Vagina (tissue), 2 donors: Measurements from ENCODE around the gene PICALM. TPM values are rescaled to one million over a fixed set of nuclear protein-coding genes. Genes with fewer than 3 reads are reported as not detected.

Experiments used
- DNase-seq, 2 donors: peaks; one replicate each; pipeline ENCODE4 v3.0.0-alpha.2; 2017; ENCODE audit errors: extremely low spot score in 2 of 2
- H3K27ac ChIP-seq: fragments of 200-600 bp; sonication (generic); one replicate; pipeline ENCODE4 v1.5.1; 2019
- H3K27me3 ChIP-seq: fragments of 200-600 bp; sonication (generic); one replicate; pipeline ENCODE4 v1.5.1; 2019
- H3K36me3 ChIP-seq, 2 donors: fragments of 200-600 bp; sonication (generic); one replicate each; pipeline ENCODE4 v1.5.1; 2017 to 2019
- H3K4me1 ChIP-seq: fragments of 200-600 bp; sonication (generic); one replicate; pipeline ENCODE4 v1.5.1; 2019
- H3K4me3 ChIP-seq, 2 donors: fragments of 200-600 bp; sonication (generic); 1 replicate in 1 of 2; 2 replicates in 1 of 2; pipeline ENCODE4 v1.5.1; 2016 to 2019
- H3K9me3 ChIP-seq: fragments of 200-600 bp; sonication (generic); one replicate; pipeline ENCODE4 v1.5.1; 2019
- POLR2A ChIP-seq, 2 donors: fragments of 450-650 bp; IDR thresholded peaks; one replicate each; pipeline ENCODE4 v1.6.1; 2017; ENCODE audit warnings: antibody characterized with exemption in 2 of 2, mild to moderate bottlenecking in 2 of 2, moderate library complexity in 2 of 2
- POLR2AphosphoS5 ChIP-seq, 2 donors: sonication (generic); formaldehyde crosslinking; IDR thresholded peaks; one replicate each; pipeline ENCODE4 v1.9.0; 2017; ENCODE audit warnings: antibody characterized with exemption in 2 of 2, mild to moderate bottlenecking in 2 of 2, low read depth in 1 of 2; ENCODE audit not compliant: insufficient read depth in 1 of 2
- intact Hi-C: fragments of 100-400 bp; cut with DNase I; formaldehyde crosslinking; loops from one replicate; pipeline ENCODE4 v1.15.1; 2023
- total RNA-seq: library from RNA; depleted of rRNA; stranded (reverse); fragments of >200 nt; gene quantifications from one replicate; pipeline ENCODE4 v1.2.3, GENCODE V29; 2016
- TF ChIP-seq, protein P1 (sequence below), 3 experiments: fragments of 450-650 bp in 2 of 3; fragments of 200-600 bp in 1 of 3; sonication (generic) in 1 of 3; IDR thresholded peaks; one replicate each; pipeline ENCODE4 v1.5.1; 2017 to 2019; ENCODE audit warnings: antibody characterized with exemption in 3 of 3, mild to moderate bottlenecking in 2 of 3, moderate library complexity in 2 of 3

Gene PICALM
- total RNA-seq, 1 donor from 2014 or later = 237 TPM

DNA sequence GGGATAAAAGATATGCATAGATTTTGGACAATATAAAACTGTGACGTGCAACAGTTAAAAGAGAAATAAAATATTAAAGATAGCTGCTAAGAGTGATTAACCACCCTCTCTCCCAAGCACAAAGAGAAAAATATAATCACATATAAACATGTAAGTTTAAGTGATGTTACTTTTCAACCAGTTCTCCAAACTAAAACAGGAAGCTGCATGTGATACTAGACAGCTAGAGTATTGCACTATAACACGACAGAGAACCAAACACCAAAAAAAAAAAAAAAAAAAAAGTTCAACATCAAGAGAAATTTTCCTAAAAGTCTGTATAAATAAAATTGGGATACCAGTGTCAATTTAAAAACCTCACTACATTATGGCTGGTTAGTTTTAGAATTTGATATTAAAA is 79.1 kb downstream of the PICALM start:
- Histone ChIP-seq H3K27me3 (no peaks in the 10 kb centered on the region), H3K9me3 (no peaks in the 10 kb centered on the region), H3K36me3 (peaks cover 0 to 18% of the 10 kb centered on the region in 2 donors), H3K27ac (no peak overlapping the region), H3K4me3 (no peak overlapping the region), H3K4me1 (peaks cover 15% of the 10 kb centered on the region)
- intact Hi-C loops = no loop called here
- no peak for DNase-seq
- TF ChIP-seq POLR2A (IDR thresholded peaks at IDR 0.05) = no peak
- TF ChIP-seq, protein P1, sequence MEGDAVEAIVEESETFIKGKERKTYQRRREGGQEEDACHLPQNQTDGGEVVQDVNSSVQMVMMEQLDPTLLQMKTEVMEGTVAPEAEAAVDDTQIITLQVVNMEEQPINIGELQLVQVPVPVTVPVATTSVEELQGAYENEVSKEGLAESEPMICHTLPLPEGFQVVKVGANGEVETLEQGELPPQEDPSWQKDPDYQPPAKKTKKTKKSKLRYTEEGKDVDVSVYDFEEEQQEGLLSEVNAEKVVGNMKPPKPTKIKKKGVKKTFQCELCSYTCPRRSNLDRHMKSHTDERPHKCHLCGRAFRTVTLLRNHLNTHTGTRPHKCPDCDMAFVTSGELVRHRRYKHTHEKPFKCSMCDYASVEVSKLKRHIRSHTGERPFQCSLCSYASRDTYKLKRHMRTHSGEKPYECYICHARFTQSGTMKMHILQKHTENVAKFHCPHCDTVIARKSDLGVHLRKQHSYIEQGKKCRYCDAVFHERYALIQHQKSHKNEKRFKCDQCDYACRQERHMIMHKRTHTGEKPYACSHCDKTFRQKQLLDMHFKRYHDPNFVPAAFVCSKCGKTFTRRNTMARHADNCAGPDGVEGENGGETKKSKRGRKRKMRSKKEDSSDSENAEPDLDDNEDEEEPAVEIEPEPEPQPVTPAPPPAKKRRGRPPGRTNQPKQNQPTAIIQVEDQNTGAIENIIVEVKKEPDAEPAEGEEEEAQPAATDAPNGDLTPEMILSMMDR (IDR thresholded peaks at IDR 0.05) = no peak

DNA sequence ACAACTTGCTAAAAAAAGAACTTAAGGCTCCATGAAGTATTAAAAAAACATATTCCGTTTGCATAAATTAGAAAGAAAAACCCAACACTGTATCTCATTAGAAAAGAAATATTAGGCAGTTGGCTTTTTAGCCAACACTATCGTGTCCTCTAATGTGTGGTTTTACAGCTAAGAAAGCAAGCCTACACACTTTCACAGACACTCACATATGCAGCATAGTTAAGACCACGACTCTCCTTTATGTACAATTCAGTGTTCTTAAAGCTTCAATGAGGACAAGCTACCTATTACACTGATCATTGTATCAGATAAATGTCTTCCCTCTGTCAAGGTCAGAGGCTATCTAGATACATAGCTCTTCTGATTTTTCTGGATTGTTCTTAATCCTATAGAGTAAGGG is 80.1 kb downstream of the PICALM start:
- no peak for DNase-seq
- Histone ChIP-seq H3K27me3 (no peaks in the 10 kb centered on the region), H3K9me3 (no peaks in the 10 kb centered on the region), H3K27ac (no peak overlapping the region), H3K4me3 (no peak overlapping the region), H3K4me1 (peaks cover 22% of the 10 kb centered on the region), H3K36me3 (peaks cover 0 to 13% of the 10 kb centered on the region in 2 donors)
- no peak for TF ChIP-seq POLR2A (IDR thresholded peaks at IDR 0.05)
- TF ChIP-seq, protein P1 (IDR thresholded peaks at IDR 0.05) = no peak
- TF ChIP-seq POLR2AphosphoS5 (IDR thresholded peaks at IDR 0.05; ENCODE audit: insufficient read depth in 1 of 2, low read depth in 1 of 2) = no peak
- intact Hi-C loops = no loop called here

DNA sequence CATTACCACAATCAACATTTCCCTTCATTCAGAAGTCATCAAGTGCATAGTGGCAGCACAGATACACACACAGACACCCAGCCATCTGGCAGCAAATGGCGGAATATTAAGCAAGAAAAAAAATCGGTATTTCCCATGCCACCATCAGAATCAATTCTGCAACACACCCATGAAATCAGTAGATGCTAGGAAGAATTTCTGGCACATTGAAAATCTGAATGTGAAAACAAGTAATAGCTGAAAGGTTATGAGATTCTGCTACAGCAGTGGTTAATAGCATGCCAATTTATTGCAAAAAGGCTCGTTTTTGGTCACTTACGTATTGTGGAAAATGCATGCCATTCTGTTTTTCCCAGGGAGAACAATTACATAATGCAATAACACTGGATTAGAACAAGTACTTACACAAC is 91.1 kb downstream of the PICALM start:
- Histone ChIP-seq H3K4me3 (no peak overlapping the region), H3K27me3 (no peaks in the 10 kb centered on the region), H3K9me3 (no peaks in the 10 kb centered on the region), H3K27ac (peak overlapping the region; percentile 15), H3K36me3 (peaks cover 0 to 46% of the 10 kb centered on the region in 2 donors), H3K4me1 (no peaks in the 10 kb centered on the region)
- TF ChIP-seq POLR2A (IDR thresholded peaks at IDR 0.05) = no peak
- TF ChIP-seq, protein P1 (IDR thresholded peaks at IDR 0.05) = no peak
- no peak for TF ChIP-seq POLR2AphosphoS5 (IDR thresholded peaks at IDR 0.05; ENCODE audit: insufficient read depth in 1 of 2, low read depth in 1 of 2)
- no peak for DNase-seq
- intact Hi-C loops = no loop called here

DNA sequence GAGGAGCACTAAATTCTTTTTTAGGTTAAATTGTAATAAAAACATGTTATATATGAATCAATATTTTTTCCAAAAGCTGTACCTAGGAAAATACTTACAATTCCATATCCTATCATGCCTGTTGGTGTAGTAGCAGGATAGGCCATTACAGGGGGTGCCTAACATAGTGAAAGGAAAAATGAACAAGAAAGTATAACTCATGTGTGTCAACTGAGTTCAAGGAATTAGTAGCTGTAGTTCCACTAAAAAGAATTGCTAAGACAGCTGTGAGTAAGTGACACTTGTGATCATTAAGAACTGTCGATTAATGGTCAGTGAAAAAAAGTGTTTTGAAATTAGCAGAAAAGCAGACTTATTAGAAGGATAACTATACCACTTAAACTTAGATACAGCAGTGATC is 92.4 kb downstream of the PICALM start:
- H3K9me3 ChIP-seq = no peaks in the 10 kb centered on the region
- no peak for DNase-seq
- no peak overlapping the region for H3K27ac ChIP-seq
- intact Hi-C loops = no loop called here
- peaks cover 0 to 46% of the 10 kb centered on the region in 2 donors for H3K36me3 ChIP-seq
- H3K27me3 ChIP-seq = no peaks in the 10 kb centered on the region
- H3K4me3 ChIP-seq = no peak overlapping the region
- TF ChIP-seq POLR2AphosphoS5 (IDR thresholded peaks at IDR 0.05; ENCODE audit: insufficient read depth in 1 of 2, low read depth in 1 of 2) (no peak), POLR2A (IDR thresholded peaks at IDR 0.05) (no peak)
- TF ChIP-seq, protein P1 (IDR thresholded peaks at IDR 0.05) = no peak
- H3K4me1 ChIP-seq = no peaks in the 10 kb centered on the region

GRCh38 chr11:85974122-85974521 is 94.8 kb downstream of the PICALM start:
- Histone ChIP-seq H3K9me3 (no peaks in the 10 kb centered on the region), H3K4me3 (no peak overlapping the region), H3K36me3 (peaks cover 0 to 41% of the 10 kb centered on the region in 2 donors), H3K27me3 (no peaks in the 10 kb centered on the region), H3K4me1 (peaks cover 5% of the 10 kb centered on the region), H3K27ac (no peak overlapping the region)
- intact Hi-C loops = no loop called here
- no peak for DNase-seq
- TF ChIP-seq, protein P1 (IDR thresholded peaks at IDR 0.05) = no peak
- TF ChIP-seq POLR2A (IDR thresholded peaks at IDR 0.05) (no peak), POLR2AphosphoS5 (IDR thresholded peaks at IDR 0.05; ENCODE audit: insufficient read depth in 1 of 2, low read depth in 1 of 2) (no peak)
